COLO829 (cell line): ENCODE measurements around the gene TLE3.

Experiments used
- DNase-seq: peaks from one replicate; pipeline ENCODE4 v3.0.0; 2012; ENCODE audit warnings: low spot score

TLE3 gene

DNA sequence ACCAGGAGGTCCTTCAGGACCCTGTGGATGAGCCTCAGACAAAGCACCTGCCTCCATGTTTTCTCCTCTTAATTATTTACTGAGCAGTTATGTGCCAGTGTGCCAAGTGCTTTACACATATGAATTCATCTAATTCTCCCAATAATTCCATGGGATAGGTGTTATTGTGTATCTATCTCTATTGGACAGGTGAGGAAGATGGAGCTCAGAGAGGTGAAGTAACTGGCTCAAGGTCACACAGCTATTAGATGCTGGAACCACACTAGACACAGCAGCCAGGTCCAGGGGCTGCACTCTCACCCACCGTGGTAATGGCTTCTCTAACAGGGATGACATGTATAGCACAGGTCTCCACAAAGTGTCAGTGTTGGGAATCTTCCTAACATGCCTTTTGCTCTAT, 70.2 kb downstream of the TLE3 start:
- no peak for DNase-seq

DNA sequence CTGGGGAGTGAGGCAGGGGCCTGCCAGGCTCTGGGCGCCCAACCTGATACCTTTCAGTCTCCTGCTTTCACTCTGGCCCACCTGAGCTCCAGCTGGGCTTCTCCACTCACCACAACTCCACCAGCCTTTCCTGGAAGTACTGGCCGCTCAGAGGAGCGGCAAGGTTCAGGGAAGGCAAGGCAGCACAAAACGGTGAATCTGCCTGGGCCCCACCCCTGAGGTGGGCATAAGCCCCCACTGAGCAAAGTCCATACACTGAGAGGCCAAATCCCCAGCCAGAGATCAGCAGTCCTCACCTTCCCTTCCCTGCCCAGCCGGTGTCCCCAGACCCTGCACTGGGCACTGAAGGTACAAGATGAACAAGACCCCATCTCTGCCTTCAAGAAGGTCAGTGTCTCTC, 70.7 kb downstream of the TLE3 start:
- DNase-seq = no peak

DNA sequence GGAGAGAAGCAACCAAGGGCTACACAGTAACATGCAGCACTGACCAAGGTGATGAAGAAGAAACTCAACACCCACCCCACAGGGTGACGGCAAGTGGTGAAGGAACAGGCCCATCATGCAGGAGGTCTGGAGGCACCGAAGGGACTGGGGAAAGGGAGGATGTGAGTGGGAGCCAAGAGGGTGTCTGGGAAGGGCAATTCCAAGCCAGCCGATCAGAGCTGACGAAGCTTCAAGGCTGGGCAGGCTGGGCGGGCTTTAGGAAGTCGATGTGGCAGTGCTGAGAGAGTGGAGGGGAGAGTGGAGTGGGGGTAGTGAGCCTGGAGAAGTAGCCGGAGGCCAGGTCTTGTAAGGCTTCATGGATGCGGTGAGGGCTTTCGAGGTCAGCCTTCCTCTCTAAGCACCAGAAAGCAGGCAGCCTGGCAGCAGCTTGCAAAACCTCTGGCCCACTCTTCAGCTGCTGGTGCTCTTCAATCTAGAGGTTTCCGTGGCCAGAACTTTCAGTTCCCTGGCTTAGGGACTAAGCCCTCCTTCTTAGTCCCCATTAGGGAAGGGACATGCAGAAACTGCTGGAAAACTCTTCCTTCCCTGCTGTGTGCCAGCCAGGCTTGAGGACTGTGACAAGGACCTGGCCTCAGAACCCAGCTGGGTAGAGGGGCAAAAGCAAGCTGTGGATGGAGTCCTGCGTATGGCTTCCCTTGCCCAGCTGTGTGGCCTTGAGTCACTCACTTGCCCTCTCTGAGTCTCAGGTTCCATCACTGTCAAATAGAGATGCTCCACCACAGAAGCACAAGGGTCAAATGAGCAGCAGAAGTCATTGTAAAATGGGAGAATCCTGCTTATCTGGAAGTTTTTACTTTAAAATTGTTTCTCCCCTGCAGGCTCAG, 72.1 kb downstream of the TLE3 start:
- DNase-seq = no peak

DNA sequence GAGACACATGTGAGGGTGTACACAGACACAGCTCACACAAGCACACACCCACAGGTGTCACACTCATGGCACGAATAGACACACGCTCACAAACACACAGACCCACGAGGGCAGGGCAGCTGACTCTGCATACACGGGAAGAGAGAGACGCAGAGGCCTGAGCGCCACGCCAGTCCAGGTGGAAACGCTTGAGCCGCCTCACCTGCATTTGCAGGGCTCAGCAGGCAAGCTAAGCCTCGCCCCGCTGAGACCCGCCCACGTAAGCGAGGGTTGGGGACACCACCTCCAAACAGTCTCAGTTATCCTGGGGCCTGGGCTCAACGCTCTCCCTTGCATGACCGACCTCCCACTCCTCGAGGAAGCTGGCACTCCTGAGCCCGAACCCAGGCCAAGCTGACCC, 73.2 kb downstream of the TLE3 start:
- DNase-seq = no peak

DNA sequence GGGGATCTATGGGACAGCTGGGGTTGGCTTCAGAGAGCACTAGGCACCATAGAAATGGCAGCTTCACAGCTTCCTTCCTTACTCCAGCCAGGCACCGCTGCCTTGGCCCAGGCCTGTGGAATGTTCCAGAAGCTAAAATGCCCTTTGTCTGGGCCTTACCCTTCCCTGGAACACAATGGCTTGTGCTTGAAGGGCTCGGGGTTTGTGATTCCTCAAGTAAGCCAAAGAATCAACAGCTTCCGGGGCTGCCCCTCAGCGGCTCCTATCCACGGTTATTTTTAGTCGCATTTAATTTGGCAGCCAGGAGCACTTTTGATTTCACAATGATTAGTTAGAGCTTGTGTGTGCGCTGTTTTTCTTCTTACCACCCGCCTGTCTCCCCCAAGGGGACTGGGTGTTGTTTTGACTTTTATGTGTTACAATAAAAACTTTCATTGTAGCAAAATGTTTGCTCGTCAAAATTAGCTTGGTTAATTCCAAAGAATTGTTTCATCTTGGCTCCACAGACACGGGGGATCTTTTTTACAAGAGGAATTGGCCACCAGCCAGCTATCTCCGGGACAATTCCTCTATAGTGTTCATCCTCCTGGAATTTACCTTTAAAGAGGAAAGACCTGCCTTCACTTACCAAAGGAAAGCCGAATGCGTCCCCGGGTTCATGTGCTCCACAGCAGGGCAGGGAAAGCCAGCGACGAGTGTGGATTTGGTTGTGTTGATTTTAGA, 73.8 kb downstream of the TLE3 start:
- peak; percentile 15 for DNase-seq

DNA sequence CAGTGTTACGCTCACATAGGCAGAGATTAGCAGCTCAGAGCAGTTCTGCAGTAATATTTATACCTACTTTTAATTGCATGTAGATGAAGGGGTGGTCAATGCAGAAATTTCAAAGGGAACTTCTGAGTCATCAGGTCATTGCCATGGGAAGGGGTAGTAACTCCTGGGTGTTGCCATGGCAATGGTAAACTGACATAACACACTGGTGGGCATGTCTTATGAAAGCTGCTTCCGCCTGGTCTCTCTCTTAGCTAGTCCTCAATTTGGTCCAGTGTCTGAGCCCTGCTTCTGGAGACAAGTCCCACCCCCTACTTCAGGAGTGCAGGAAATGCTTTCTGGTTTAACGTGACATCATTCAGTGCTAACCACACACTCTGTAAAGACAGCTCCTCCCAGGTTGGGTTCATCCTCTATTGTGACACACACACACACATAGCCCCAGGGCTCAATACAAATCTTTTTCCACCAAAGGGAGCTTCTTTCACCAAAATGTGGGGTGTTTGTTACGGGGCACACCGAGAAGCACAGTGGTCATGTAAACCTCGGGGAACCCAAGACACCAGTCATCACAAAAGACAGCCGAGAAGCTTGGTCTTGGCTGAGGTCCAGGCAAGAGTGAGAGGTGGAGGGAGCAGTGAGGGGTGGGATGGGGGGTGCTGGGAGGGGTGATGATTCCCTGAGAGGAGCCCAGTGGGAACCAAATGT, 74.5 kb downstream of the TLE3 start:
- peak; percentile 5 for DNase-seq

DNA sequence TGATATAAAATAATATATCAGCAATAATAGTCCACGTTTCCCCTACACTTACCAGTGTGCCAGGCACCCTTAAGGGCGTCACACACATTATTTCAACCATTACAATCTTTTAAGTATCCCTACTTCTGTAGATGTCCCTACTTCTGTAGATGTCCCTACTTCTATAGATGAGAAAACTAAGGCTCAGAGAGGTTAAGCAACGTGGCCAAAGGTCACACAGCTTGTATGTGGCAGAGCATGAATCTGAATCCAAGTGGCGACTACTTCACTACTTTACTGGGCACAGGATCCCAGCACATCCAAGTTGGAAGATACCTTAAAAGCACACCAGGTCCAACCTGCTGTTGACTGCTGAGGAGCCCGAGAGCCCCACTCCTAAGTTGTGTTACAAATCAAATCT, 77.5 kb downstream of the TLE3 start:
- DNase-seq = no peak

DNA sequence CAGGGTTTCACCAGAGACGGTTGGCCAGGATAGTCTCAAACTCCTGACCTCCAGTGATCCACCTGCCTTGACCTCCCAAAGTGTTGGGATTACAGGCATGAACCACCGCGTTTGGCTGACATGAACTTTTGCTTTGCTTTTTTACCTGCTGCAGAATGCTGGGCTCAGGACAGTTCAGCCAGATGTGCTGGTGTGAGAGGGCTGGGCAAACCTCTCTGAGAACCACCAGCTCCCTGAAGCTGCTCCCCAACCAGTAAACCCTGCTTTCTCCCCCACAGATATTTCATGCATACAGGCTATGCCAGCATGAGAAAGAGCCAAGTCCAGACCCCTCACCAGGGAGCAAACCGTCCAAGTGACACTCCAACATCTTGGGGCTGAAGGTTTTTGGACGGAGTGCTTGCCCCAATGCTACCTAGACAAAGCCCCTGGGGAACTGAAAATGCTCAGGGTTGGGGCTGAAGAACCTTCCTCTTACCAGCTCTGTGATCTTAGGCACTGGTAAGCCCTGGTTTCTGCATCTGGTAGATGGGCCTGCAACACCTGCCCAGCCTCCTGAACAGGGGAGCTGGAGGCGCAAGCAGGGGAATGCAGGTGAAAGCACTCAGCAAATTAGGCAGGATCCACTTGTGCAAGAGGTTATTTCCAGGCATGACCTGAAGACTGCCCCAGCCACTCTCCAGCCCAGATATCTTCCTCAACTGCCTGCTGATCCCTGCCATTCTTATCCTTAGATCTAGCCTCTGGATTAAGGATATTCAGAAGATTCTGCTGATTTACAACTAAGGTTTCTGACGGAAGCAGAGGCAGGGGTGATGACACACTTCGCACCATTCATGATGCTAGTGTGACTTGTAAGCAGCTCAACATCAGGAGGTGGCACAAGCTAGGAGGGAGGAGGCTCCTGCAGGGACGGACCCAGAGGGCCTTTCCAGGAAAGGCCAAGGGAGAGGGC, 78.8 kb downstream of the TLE3 start:
- no peak for DNase-seq

DNA sequence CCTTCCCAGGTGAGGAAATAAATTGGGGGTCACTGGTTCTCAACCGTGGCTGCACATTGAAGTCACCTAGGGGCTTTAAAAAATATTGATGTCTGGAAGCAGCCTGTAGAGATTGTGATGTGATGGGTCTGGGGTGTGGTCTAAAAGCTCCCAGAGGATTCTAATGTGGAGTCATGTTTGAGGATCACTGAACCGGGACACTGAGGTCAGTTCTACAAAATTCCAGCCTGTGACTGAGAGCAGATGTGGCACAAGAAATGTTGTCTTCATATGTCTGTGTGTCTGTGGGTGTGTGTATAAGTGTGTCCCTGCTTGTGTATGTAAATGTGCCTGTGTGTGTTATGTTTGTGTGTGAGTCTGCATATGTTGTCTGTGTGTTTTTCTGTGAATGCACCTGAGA, 79.9 kb downstream of the TLE3 start:
- DNase-seq = no peak

DNA sequence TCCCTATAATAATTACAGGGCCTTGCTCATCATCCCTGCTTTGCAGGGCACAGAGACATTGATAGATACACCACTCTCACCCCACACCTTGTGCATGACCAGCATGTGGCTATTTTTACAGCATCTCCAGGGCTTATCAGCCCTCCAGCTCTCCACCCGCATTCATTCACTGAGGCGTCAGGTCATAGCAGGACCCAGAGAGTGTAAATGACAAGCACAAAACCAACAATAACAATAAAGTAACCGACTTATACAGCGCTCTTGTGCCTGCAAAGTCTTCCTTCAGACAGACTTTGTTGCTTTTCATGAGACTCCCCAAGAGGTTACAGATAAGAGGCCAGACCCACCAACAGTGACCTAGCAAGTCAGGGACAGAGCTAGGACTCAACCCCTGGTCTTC, 80.7 kb downstream of the TLE3 start:
- no peak for DNase-seq

DNA sequence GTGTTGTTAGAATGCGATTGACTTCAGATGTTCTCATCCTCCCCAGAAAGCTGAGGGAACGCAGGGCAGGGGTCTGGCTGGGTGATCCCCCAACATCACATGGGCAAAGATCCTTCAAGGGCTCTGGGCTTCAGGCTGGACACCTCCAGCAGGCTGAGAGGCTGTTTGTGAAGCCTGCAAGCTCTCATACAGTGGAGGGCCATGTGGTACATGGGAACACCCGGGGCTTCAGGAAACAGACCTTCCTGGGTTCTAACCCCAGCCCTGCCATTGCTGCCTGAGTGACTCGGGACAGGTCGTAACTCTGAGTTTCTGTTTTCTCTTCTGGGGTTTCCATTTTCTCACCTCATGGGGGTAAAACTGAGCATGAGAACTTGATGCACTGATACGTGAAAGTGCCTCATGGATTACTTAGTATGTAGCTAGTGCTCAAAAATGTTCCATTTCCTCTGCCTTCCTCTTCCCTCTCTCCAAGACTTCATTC, 81.2 kb downstream of the TLE3 start:
- DNase-seq = no peak

DNA sequence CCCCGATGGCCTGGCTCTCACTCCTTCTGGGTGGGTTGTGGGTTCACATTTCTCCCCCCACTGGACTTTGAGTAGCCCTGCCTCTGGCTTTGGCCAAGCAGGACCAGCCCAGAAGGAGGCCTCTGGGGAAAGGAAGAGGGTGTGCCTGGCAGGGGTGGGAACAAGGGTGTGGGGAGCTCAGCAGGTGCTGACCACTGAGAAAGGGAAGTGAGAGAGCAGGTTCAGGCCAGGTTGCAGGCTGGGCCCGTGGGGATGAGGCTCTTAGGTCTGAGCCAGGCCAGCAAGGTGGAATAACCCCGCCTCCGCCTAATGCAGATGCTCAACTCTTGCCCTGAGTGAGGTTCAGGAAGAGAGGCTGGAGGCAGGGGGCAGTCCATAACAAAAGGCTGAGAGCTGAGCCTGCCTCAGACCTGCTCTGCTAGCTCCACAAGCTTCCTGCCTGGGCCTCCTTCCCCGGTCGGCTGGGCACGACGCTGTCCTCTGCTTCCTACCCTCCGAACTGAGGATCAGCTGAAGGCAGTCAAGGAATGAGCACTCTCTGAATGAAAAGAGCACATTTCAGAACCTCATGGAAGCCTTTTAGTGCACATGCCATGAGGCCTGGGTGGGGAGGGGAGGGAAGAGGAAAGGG, 82.7 kb downstream of the TLE3 start:
- no peak for DNase-seq

DNA sequence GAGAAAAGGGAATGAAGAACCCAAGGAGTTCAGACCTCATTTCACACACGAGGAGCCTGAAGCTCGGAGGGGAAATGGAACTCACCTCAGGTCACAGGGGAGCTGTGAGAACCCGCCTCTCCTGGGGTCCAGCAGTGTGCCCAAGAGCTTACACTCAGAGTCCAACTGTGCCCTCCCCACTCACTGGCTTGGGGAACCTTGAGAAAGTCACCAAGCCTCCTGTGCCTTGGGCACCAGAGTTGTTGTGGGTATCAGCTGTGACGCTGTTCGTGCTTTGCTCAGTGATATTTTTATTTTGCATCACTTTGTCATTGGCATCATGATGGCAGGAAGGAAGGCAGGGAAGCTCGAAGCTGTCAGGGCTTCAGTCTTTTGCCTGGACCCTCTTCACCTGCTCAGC, 83.4 kb downstream of the TLE3 start:
- no peak for DNase-seq

DNA sequence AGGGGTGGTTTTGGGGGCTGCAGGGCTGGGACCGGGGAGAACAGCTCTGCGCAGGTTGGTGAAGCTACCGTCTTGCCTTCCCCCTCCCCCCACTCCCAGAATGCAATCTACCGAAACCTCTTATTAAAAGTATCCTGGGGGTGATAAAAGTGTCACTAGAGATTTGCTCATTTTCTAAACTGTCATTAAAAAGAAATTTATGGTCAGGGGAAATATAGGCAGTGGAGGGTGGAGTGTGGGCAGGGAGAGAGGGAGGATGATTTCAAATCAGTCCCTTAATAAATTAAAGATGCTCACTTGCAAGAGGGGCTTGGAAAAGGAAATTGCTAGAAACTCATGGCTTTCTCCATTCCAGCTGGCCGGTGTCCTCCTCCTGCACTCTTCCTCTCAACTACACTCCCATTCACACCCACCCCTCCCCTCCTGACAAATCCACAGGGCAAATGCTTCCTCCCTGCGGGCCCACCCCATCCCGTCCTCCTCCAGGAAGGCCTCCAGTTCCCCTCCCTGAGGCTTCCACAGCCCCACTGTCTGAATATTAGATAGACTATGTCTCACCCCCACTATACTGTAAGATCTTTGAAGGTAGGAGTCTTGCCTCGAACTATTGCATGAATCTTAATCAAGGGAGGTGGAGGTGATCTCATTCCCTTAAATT, 83.9 kb downstream of the TLE3 start:
- no peak for DNase-seq

DNA sequence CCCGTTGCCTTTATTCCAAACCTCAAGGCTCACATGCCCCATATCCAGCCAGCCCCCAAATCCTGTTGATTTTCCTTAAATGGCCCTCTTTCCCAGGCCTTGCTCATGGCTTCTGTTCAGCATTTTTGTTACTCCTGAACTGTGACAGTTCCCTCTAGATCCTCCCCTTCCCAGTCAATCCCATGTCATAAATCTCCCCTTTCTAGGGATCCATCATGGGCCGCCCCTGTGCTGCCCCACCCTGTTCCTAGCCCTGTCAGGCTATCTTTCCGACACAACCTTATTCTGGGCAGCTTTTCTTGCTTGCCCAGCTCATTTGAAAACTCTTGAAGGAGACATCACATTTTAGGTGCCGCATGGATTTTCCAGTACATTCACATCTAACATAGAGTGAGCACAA, 84.8 kb downstream of the TLE3 start:
- DNase-seq = no peak

DNA sequence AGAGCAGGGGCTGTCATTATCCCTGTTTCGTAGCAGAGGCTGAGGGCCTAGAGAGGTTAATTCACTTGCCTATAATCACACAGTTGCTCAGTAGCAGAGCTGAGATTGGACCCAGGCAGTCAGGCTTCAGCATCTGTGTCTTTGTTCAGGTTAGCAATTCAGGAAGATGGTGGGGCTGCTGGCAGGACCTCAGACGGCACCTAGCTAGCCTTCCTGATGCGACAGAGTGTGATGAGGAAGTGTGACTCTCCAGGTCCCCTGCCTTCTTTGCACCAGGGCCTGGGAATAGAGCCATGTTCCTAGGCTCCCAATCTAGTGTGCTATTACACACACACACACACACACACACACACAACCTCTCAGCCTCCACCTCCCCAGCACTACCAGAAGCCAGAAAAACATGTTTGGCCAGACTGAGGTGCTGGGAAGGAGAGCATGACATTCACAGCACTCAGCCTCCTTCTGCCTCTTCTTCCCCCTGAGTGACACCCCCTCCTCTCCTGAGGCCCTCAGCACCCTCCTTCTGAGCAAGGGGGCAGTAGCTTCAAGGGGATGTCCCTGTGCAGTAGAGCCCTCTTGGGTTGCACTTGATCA, 88.9 kb downstream of the TLE3 start:
- DNase-seq = no peak

DNA sequence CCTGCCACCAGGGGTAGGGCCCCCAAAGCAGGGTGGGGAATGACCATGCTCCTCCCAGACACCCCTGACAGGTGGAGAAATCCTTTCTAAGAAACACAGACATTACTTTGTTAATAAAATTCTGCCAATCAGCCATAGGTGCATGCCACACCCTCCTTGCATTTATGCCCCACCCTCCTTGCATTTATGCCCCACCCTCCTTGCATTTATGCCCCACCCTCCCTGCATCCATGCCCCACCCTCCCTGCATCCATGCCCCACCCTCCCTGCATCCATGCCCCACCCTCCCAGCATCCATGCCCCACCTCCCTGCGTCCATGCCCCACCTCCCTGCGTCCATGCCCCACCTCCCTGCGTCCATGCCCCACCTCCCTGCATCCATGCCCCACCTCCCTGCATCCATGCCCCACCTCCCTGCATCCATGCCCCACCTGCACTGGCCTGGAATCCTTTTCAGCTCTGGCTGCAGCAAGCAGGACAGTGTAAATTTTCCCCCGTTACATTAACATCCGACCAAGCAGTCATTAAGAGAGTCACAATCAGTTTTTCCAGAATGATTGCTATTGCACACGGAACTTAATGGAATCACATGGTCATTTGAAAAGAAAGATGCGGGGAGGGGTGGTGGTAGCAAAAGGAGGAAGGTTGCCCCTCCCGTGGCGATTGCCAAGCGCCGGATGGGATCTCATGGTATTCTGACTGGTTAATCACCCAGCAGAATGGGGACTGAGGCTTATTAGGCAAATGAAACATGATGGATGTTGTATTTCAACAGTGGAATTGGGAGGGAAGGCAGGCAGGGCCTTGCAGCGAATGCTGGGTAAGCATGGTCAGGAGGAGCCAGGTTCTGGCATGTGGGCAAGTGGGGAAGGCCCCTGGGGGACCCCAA, 91.2 kb downstream of the TLE3 start:
- no peak for DNase-seq

DNA sequence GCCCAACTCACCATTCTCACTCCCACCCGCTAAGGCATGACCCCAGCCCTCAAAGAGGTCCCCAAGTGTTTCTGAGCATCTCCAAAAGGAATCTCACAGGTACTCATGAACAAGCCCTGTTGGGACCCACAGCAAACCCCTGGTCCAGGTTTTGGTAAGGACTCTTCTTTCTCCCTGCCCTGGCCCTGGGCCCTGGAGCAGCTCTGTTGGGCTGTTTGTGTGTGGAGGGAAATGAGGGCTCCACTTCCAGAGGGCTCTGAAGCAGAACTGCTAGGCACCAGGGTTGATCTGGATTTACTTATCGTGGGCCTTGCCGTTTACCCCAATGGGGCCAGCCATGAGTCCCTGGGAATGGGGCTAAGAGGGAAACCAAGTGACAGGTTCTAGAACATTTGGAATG, 92.9 kb downstream of the TLE3 start:
- no peak for DNase-seq

DNA sequence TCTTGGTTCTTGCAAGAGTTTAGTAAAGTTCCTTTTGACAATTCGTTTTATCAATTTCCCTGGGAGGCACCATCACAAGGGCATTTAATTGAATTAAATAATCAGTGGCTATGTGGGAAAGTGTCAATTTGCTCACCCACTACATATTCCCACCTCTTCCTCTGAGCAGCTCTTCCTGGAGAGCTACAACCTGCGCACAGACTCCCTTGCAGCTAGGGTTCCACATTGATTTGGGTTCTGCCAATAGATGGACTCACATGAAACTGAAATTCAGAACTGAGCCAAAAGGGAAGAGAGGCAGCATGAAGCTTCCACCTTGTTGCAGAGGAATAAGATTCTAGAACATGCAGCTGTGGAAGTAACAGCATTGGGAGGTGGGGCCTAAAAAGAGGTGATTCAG, 94.8 kb downstream of the TLE3 start:
- DNase-seq = no peak
